Loucy (cell line): ENCODE results near the gene TSPEAR.

Experiments used
- CTCF ChIP-seq: fragments of 200-600 bp; sonication (generic); conservative IDR thresholded peaks from 2 replicates; pipeline ENCODE4 v1.5.1; 2014; ENCODE audit warnings: mild to moderate bottlenecking, antibody characterized with exemption, low read length
- EZH2phosphoT487 ChIP-seq: fragments of 200-600 bp; IDR thresholded peaks from 2 replicates; pipeline ENCODE4 v1.6.1; 2018; ENCODE audit warnings: antibody characterized with exemption, mild to moderate bottlenecking, moderate library complexity, borderline replicate concordance

GRCh38 chr21:44720170-44720569, 8.8 kb upstream of the TSPEAR start:
- no peak for TF ChIP-seq CTCF
- no peak for TF ChIP-seq EZH2phosphoT487
